Hepatocyte (in vitro differentiated cells): ENCODE results near the gene KXD1.

Experiments used
- CTCF ChIP-seq: fragments of 200-600 bp; sonication (generic); IDR thresholded peaks from 2 replicates; pipeline ENCODE4 v1.5.1; 2016; ENCODE audit warnings: antibody characterized with exemption, mild to moderate bottlenecking; ENCODE audit not compliant: poor library complexity
- EZH2 ChIP-seq: fragments of 200-600 bp; sonication (generic); IDR thresholded peaks from 2 replicates; pipeline ENCODE4 v1.6.1; 2016; ENCODE audit warnings: antibody characterized with exemption, mild to moderate bottlenecking, borderline replicate concordance
- EZH2phosphoT487 ChIP-seq: fragments of 200-600 bp; sonication (generic); IDR thresholded peaks from one replicate; pipeline ENCODE4 v1.6.1; 2018; ENCODE audit warnings: antibody characterized with exemption, mild to moderate bottlenecking, low read depth, moderate library complexity; ENCODE audit not compliant: unreplicated experiment, severe bottlenecking

GRCh38 chr19:18559685-18560084 lies 2.0 kb downstream of the KXD1 start:
- TF ChIP-seq CTCF = no peak
- TF ChIP-seq EZH2 = no peak
- TF ChIP-seq EZH2phosphoT487 = no peak
